OCI-LY7 (cell line): Measurements from ENCODE around the gene VAV1.

ENCODE experiments used
- EZH2phosphoT487 ChIP-seq: fragments of 200-600 bp; sonication (generic); IDR thresholded peaks from 2 replicates; pipeline ENCODE4 v1.6.1; 2018; ENCODE audit warnings: low read depth, borderline replicate concordance, mild to moderate bottlenecking, mixed run types, antibody characterized with exemption, low read length, moderate library complexity, mixed read lengths
- TF ChIP-seq, protein P1 (sequence below): fragments of 200-600 bp; sonication (generic); conservative IDR thresholded peaks from 2 replicates; pipeline ENCODE4 v1.5.1; 2014; ENCODE audit warnings: mild to moderate bottlenecking, antibody characterized with exemption, low read length, moderate library complexity, mixed read lengths

DNA sequence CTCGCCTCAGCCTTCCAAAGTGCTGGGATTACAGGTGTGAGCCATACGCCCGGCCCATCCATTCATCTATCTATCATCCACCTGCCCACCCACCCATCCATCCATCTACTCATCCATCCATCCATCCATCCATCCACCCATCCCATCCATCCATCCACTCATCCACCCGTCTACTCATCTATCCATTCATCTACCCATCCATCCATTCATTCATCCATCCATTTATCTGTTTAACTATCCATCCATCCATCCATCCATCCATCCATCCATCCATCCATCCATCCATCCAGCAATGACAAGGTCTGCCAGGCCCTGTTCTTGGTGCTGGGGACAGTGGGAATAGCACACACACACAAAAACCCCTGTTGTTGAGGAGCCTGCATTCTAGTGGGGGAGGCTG lies 4.5 kb downstream of the VAV1 start:
- TF ChIP-seq, protein P1, sequence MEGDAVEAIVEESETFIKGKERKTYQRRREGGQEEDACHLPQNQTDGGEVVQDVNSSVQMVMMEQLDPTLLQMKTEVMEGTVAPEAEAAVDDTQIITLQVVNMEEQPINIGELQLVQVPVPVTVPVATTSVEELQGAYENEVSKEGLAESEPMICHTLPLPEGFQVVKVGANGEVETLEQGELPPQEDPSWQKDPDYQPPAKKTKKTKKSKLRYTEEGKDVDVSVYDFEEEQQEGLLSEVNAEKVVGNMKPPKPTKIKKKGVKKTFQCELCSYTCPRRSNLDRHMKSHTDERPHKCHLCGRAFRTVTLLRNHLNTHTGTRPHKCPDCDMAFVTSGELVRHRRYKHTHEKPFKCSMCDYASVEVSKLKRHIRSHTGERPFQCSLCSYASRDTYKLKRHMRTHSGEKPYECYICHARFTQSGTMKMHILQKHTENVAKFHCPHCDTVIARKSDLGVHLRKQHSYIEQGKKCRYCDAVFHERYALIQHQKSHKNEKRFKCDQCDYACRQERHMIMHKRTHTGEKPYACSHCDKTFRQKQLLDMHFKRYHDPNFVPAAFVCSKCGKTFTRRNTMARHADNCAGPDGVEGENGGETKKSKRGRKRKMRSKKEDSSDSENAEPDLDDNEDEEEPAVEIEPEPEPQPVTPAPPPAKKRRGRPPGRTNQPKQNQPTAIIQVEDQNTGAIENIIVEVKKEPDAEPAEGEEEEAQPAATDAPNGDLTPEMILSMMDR: no peak
- TF ChIP-seq EZH2phosphoT487: no peak
